H1 (cell line): Measurements from ENCODE around the gene TPST2. TPM values are rescaled to one million over a fixed set of nuclear protein-coding genes. Genes with fewer than 3 reads are reported as not detected.
A peak's percentile ranks its signal among the peaks of the same experiment; 100 is the strongest.

Experiments used
- CTCF ChIA-PET: fragments of 300-600 bp; sonication (Branson Sonifier 250); formaldehyde crosslinking; loops from one replicate; lab custom pipeline; 2021; ENCODE audit not compliant: partially characterized antibody; lab: Charles Lee
- POLR2A ChIA-PET: fragments of 300-600 bp; sonication (Branson Sonifier 250); formaldehyde crosslinking; loops from one replicate; lab custom pipeline; 2021; ENCODE audit warnings: inconsistent platforms; ENCODE audit not compliant: partially characterized antibody; lab: Charles Lee
- DNase-seq, 2 experiments: peaks; one replicate each; pipeline versions ENCODE4 v3.0.0 to v3.0.0-alpha.2; 2010 to 2022; ENCODE audit warnings: low spot score in 2 of 2, low read depth in 1 of 2, mixed read lengths in 1 of 2
- FAIRE-seq: peaks from 2 replicates; lab custom pipeline; 2011; peaks lifted over from hg19 to GRCh38; lab: Jason Lieb, UNC
- H2AFZ ChIP-seq: 2 replicates; pipeline ENCODE4 v1.8.1; 2012; ENCODE audit warnings: low read length, inconsistent platforms
- H2AK5ac ChIP-seq: 2 replicates; pipeline ENCODE4 v1.6.1; 2013; ENCODE audit warnings: low read depth, low read length
- H2BK120ac ChIP-seq: replicated peaks from 2 replicates; pipeline ENCODE3; 2013; ENCODE audit warnings: low read depth, low read length, inconsistent platforms
- H2BK12ac ChIP-seq: 2 replicates; pipeline ENCODE4 v1.6.1; 2013; ENCODE audit warnings: low read depth, low read length
- H2BK15ac ChIP-seq: 2 replicates; pipeline ENCODE4 v1.6.1; 2013; ENCODE audit warnings: low read length
- H2BK20ac ChIP-seq: 2 replicates; pipeline ENCODE4 v1.6.1; 2013; ENCODE audit warnings: low read length
- H2BK5ac ChIP-seq: 2 replicates; pipeline ENCODE4 v1.6.1; 2013; ENCODE audit warnings: low read depth, low read length
- H3K14ac ChIP-seq: 2 replicates; pipeline ENCODE4 v1.6.1; 2013; ENCODE audit warnings: inconsistent platforms; ENCODE audit not compliant: insufficient read length
- H3K18ac ChIP-seq: 2 replicates; pipeline ENCODE4 v1.6.1; 2013; ENCODE audit warnings: low read length; ENCODE audit errors: extremely low read depth
- H3K23ac ChIP-seq: 2 replicates; pipeline ENCODE4 v1.6.1; 2013; ENCODE audit warnings: inconsistent platforms; ENCODE audit not compliant: insufficient read length
- H3K23me2 ChIP-seq: 2 replicates; pipeline ENCODE4 v1.6.1; 2013; ENCODE audit warnings: low read depth, low read length
- H3K27ac ChIP-seq: 2 replicates; pipeline ENCODE4 v1.6.1; 2011; ENCODE audit warnings: low read depth, low read length, inconsistent platforms
- H3K27me3 ChIP-seq, 4 experiments: replicated peaks in 1 of 4; 1 replicate in 1 of 4; 2 replicates in 3 of 4; pipeline versions ENCODE4 v1.6.1 to v1.8.1; 2011 to 2013; ENCODE audit warnings: low read length in 3 of 4, mild to moderate bottlenecking in 3 of 4, inconsistent platforms in 2 of 4, mixed read lengths in 2 of 4, moderate library complexity in 1 of 4; ENCODE audit not compliant: control insufficient read depth in 3 of 4, insufficient read depth in 3 of 4; ENCODE audit errors: extremely low read depth in 1 of 4
- H3K36me3 ChIP-seq, 4 experiments: 2 replicates each; pipeline versions ENCODE4 v1.6.1 to v1.8.1; 2011 to 2013; ENCODE audit warnings: mild to moderate bottlenecking in 4 of 4, low read length in 3 of 4, moderate library complexity in 2 of 4, control low read depth in 1 of 4, inconsistent platforms in 1 of 4; ENCODE audit not compliant: insufficient read depth in 4 of 4, control insufficient read depth in 2 of 4
- H3K4ac ChIP-seq: replicated peaks from 2 replicates; pipeline ENCODE3; 2013; ENCODE audit warnings: low read length, low read depth, mixed read lengths, inconsistent platforms; ENCODE audit not compliant: insufficient read length
- H3K4me1 ChIP-seq, 4 experiments: replicated peaks in 1 of 4; 1 replicate in 1 of 4; 2 replicates in 3 of 4; pipeline versions ENCODE4 v1.6.1 to v1.8.1; 2011 to 2013; ENCODE audit warnings: low read length in 3 of 4, inconsistent platforms in 2 of 4, mixed read lengths in 1 of 4; ENCODE audit not compliant: insufficient read depth in 4 of 4, control insufficient read depth in 3 of 4
- H3K4me2 ChIP-seq, 2 experiments: 2 replicates each; pipeline versions ENCODE4 v1.6.1 to v1.8.1; 2011 to 2013; ENCODE audit warnings: low read depth in 2 of 2, low read length in 2 of 2, control low read depth in 1 of 2, inconsistent platforms in 1 of 2, mild to moderate bottlenecking in 1 of 2; ENCODE audit not compliant: insufficient read depth in 1 of 2
- H3K4me3 ChIP-seq, 4 experiments: fragments of 200-600, 300-600 bp in 1 of 4; sonication (generic), shearing (Covaris generic), sonication (Bioruptor Twin) in 1 of 4; 2 replicates each; pipeline versions ENCODE4 v1.5.1 to v1.8.1; 2011 to 2016; ENCODE audit warnings: low read length in 4 of 4, low read depth in 3 of 4, control low read depth in 2 of 4, inconsistent platforms in 2 of 4, mild to moderate bottlenecking in 2 of 4, mixed read lengths in 1 of 4, moderate library complexity in 1 of 4; ENCODE audit not compliant: insufficient read depth in 2 of 4; ENCODE audit errors: extremely low read depth in 1 of 4
- H3K56ac ChIP-seq: replicated peaks from 2 replicates; pipeline ENCODE3; 2013; ENCODE audit warnings: low read depth, mild to moderate bottlenecking, mixed read lengths, low read length, inconsistent platforms; ENCODE audit not compliant: insufficient read length
- H3K79me1 ChIP-seq: 2 replicates; pipeline ENCODE4 v1.6.1; 2013; ENCODE audit warnings: low read depth, low read length, control low read depth
- H3K79me2 ChIP-seq, 2 experiments: 2 replicates each; pipeline versions ENCODE4 v1.6.1 to v1.8.1; 2012 to 2013; ENCODE audit warnings: low read length in 2 of 2, mild to moderate bottlenecking in 2 of 2, inconsistent platforms in 1 of 2; ENCODE audit not compliant: insufficient read depth in 2 of 2, control insufficient read depth in 1 of 2
- H3K9ac ChIP-seq, 4 experiments: replicated peaks in 1 of 4; 1 replicate in 1 of 4; 2 replicates in 3 of 4; pipeline versions ENCODE4 v1.6.1 to v1.8.1; 2011 to 2013; ENCODE audit warnings: low read depth in 3 of 4, low read length in 3 of 4, control low read depth in 2 of 4, mild to moderate bottlenecking in 2 of 4, moderate library complexity in 2 of 4, inconsistent platforms in 1 of 4; ENCODE audit errors: extremely low read depth in 1 of 4
- H3K9me3 ChIP-seq, 2 experiments: 2 replicates each; pipeline versions ENCODE4 v1.6.1 to v1.8.1; 2012 to 2013; ENCODE audit warnings: mild to moderate bottlenecking in 2 of 2, moderate library complexity in 2 of 2, control low read depth in 1 of 2, inconsistent platforms in 1 of 2, low read depth in 1 of 2, low read length in 1 of 2, mixed read lengths in 1 of 2; ENCODE audit not compliant: insufficient read depth in 2 of 2
- H4K20me1 ChIP-seq, 2 experiments: replicated peaks in 1 of 2; 2 replicates each; pipeline versions ENCODE3 to v1.8.1; 2011 to 2013; ENCODE audit warnings: inconsistent platforms in 2 of 2, low read length in 2 of 2, mild to moderate bottlenecking in 1 of 2; ENCODE audit not compliant: insufficient read depth in 2 of 2, control insufficient read depth in 1 of 2
- H4K5ac ChIP-seq: 2 replicates; pipeline ENCODE4 v1.6.1; 2013; ENCODE audit warnings: low read length, low read depth, mixed read lengths, inconsistent platforms; ENCODE audit not compliant: insufficient read length
- H4K8ac ChIP-seq: 2 replicates; pipeline ENCODE4 v1.8.0; 2013; ENCODE audit warnings: mild to moderate bottlenecking, moderate library complexity, low read length, inconsistent platforms; ENCODE audit not compliant: insufficient read depth; ENCODE audit errors: extremely low read depth
- H4K91ac ChIP-seq: replicated peaks from 2 replicates; pipeline ENCODE3; 2013; ENCODE audit warnings: low read length, mixed read lengths, inconsistent platforms; ENCODE audit not compliant: insufficient read length
- CREB1 ChIP-seq: IDR thresholded peaks from 2 replicates; pipeline ENCODE4 v1.6.1; 2012; ENCODE audit warnings: inconsistent platforms
- HDAC2 ChIP-seq, 2 experiments: fragments of 300-600 bp in 1 of 2; sonication (generic) in 1 of 2; IDR thresholded peaks; 2 replicates each; pipeline ENCODE4 v1.6.1; 2011 to 2012; ENCODE audit warnings: low read depth in 2 of 2, low read length in 2 of 2, mild to moderate bottlenecking in 2 of 2, moderate library complexity in 2 of 2, borderline replicate concordance in 1 of 2, inconsistent platforms in 1 of 2
- JUN ChIP-seq: IDR thresholded peaks from 2 replicates; pipeline ENCODE4 v1.6.1; 2011; ENCODE audit warnings: low read depth, mild to moderate bottlenecking, improper control_type of control experiment, low read length
- KDM1A ChIP-seq: fragments of 200-600, 300-600 bp; sonication (generic); IDR thresholded peaks from 2 replicates; pipeline ENCODE4 v1.7.1; 2016; ENCODE audit warnings: mild to moderate bottlenecking, low read length, borderline replicate concordance
- RAD21 ChIP-seq, 2 experiments: IDR thresholded peaks in 1 of 2; conservative IDR thresholded peaks in 1 of 2; 2 replicates each; pipeline ENCODE4 v1.6.1; 2011; ENCODE audit warnings: low read depth in 2 of 2, low read length in 2 of 2, improper control_type of control experiment in 1 of 2, inconsistent platforms in 1 of 2, mild to moderate bottlenecking in 1 of 2, moderate library complexity in 1 of 2
- SIN3A ChIP-seq, 2 experiments: IDR thresholded peaks in 1 of 2; conservative IDR thresholded peaks in 1 of 2; 2 replicates each; pipeline ENCODE4 v1.6.1; 2011 to 2012; ENCODE audit warnings: low read length in 2 of 2, improper control_type of control experiment in 1 of 2, low read depth in 1 of 2, mild to moderate bottlenecking in 1 of 2
- SP4 ChIP-seq: IDR thresholded peaks from 2 replicates; pipeline ENCODE4 v1.6.1; 2012; ENCODE audit warnings: low read length, inconsistent platforms
- TAF7 ChIP-seq: optimal IDR thresholded peaks from 2 replicates; pipeline ENCODE3; 2011; ENCODE audit warnings: low read depth, mild to moderate bottlenecking, inconsistent platforms, low read length, moderate library complexity, borderline replicate concordance
- WGBS, 2 experiments: shearing (Covaris generic) in 1 of 2; methylation state at CpG; one replicate each; pipeline versions ENCODE4 v1.1.6 to v1.1.7; 2013 to 2015; ENCODE audit warnings: low lambda C conversion rate in 2 of 2, mixed read lengths in 2 of 2, inconsistent platforms in 1 of 2, low coverage in 1 of 2, missing lambda C conversion rate in 1 of 2; ENCODE audit not compliant: insufficient replicate concordance in 2 of 2, insufficient coverage in 1 of 2, insufficient read length in 1 of 2; ENCODE audit errors: extremely low coverage in 1 of 2, missing lambda C conversion rate in 1 of 2; 5-methylcytosine and 5-hydroxymethylcytosine counted together
- polyA plus RNA-seq, 7 experiments: library from polyadenylated mRNA; depleted of rRNA in 3 of 7; stranded (reverse) in 5 of 7; unstranded in 2 of 7; fragments of >200 nt in 5 of 7; fragments of 200-250 nt in 2 of 7; gene quantifications; 1 replicate in 5 of 7; 2 replicates in 1 of 7; 4 replicates in 1 of 7; pipeline versions ENCODE4 v1.2.1 to v1.2.3, GENCODE V29; 2011 to 2013; ENCODE audit warnings: missing spikeins in 2 of 7, mixed read lengths in 2 of 7
- total RNA-seq: library from RNA; stranded (reverse); fragmentation: NEBNext Ultra II Directional; extraction: Animal tissue kit (Norgen Biotek cat#: 25700); gene quantifications from 2 replicates; pipeline ENCODE4 v1.2.1, GENCODE V29; 2021

TPST2 gene
- total and polyA plus RNA-seq, 2 of the 8 experiments (the other 6 are each of a cell fraction or from before 2014, with no cell fraction given): 58.8 to 143 TPM

DNA sequence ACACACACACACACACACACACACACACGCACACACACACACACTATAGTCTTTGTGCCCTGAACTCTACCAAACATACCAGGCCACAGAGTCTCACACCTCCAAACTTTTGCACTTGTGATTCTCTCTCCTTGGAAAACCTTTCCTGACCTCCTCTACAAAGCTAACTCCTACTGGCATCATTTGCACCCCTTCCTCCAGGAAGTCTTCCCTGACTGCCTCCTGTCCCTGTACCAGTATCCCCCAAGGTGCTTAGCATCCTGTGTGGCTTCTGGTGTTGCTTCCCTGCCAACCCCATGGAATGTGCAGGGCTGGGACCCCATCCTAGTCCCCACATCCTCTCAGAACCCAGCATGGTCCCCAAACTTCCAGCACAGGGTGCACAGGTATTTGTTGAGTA lies 8.9 kb downstream of the TPST2 start:
- TF ChIP-seq RAD21 (IDR thresholded peaks at IDR 0.05 in 1 of 2, conservative IDR thresholded peaks at IDR 0.05 in 1 of 2; ENCODE audit: low read depth in 2 of 2, low read length in 2 of 2) (no peak), JUN (no peak), SP4 (no peak), HDAC2 (IDR thresholded peaks at IDR 0.05; ENCODE audit: borderline replicate concordance in 1 of 2, low read depth in 2 of 2, low read length in 2 of 2) (no peak), KDM1A (no peak), TAF7 (no peak), CREB1 (no peak), SIN3A (conservative IDR thresholded peaks at IDR 0.05 in 1 of 2, IDR thresholded peaks at IDR 0.05 in 1 of 2; ENCODE audit: low read depth in 1 of 2, low read length in 2 of 2) (no peak)
- no peak overlapping the region for H3K4me3 ChIP-seq
- no peak overlapping the region for H3K4ac ChIP-seq
- H2BK5ac ChIP-seq: peak overlapping the region; percentile 60
- no peak overlapping the region for H3K23ac ChIP-seq
- no peak overlapping the region for H3K27ac ChIP-seq
- no peak overlapping the region for H3K18ac ChIP-seq
- no peak overlapping the region; a peak in 2 of 7 replicates for H3K9ac ChIP-seq
- no peaks in the 10 kb centered on the region for H3K27me3 ChIP-seq
- H3K79me2 ChIP-seq: peaks cover 0 to 93% of the 10 kb centered on the region in 2 experiments; a peak in 3 of 4 replicates
- 45% methylated on average over 1 of the region's 1 CpG; no CpG with 5 or more reads in 1 of the 2 experiments for WGBS, 2 experiments
- no peak overlapping the region for H2BK120ac ChIP-seq
- H4K91ac ChIP-seq: no peak overlapping the region
- H3K36me3 ChIP-seq: peaks cover 4 to 23% (median 5%) of the 10 kb centered on the region in 4 experiments; a peak in 6 of 8 replicates
- no peak overlapping the region for H2BK12ac ChIP-seq
- H3K56ac ChIP-seq: no peak overlapping the region
- no peak overlapping the region for H2BK15ac ChIP-seq
- H3K9me3 ChIP-seq: no peaks in the 10 kb centered on the region
- H3K79me1 ChIP-seq: peaks cover 21% of the 10 kb centered on the region
- no peak overlapping the region for H2AFZ ChIP-seq
- no peak overlapping the region for H3K14ac ChIP-seq
- H2AK5ac ChIP-seq: no peak overlapping the region
- H2BK20ac ChIP-seq: no peak overlapping the region
- H3K23me2 ChIP-seq: peaks cover 2% of the 10 kb centered on the region; the same call in 1 of the 2 replicates
- no peak for DNase-seq
- ChIA-PET POLR2A (interaction anchor here (1.0 to 3.0 kb wide), 3 partner anchors 10 to 17 kb away, joined by 3 to 17 read pairs (median 4); no protein-coding TSS in a partner anchor), CTCF (interaction anchor here (0.8 kb wide), 1 partner anchor 59 kb away, joined by 4 read pairs; no protein-coding TSS in a partner anchor)
- H3K4me2 ChIP-seq: peak overlapping the region; percentile 47 to 49
- peaks cover 4 to 14% of the 10 kb centered on the region in 2 experiments for H4K20me1 ChIP-seq
- H3K4me1 ChIP-seq: peaks cover 9 to 37% (median 17%) of the 10 kb centered on the region in 4 experiments
- no peak overlapping the region for H4K5ac ChIP-seq
- FAIRE-seq: no peak
- H4K8ac ChIP-seq: no peak overlapping the region
